Measurements from ENCODE around the gene ZNF429. TPM values are rescaled to one million over a fixed set of nuclear protein-coding genes. Genes with fewer than 3 reads are reported as not detected.
"Not testable (repeated sequence)": the region's sequence is repeated elsewhere in the genome, so short reads cannot be mapped to it uniquely, and the experiment has no call there.

Gene ZNF429
- total RNA-seq, 2 donors from 2014 or later = 7.2 to 9.8 TPM

DNA sequence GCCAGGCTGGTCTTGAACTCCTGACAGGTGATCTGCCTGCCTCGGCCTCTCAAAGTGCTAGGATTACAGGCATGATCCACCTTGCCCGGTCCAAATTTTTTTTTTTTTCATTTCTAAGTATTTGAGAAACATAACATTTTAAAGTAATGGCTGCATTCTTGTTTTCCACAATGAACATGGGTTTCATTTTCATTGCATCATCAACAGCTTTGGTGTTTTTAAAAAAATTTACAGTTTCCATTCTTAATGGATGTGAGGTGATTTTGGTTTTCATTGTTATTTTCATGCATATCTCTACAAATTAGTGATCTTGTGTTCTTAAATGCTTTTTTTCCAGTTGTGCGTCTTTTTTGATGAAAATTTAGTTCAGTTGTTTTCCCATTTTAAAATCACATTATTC, 27.5 kb downstream of the ZNF429 start:
- Histone ChIP-seq H3K27ac (no peak overlapping the region), H3K27me3 (no peaks in the 10 kb centered on the region), H3K4me1 (no peaks in the 10 kb centered on the region), H3K9me3 (peaks cover 19 to 42% of the 10 kb centered on the region in 2 donors), H3K4me3 (no peak overlapping the region), H3K36me3 (peaks cover 37% of the 10 kb centered on the region)
- DNase-seq (ENCODE audit: low spot score) = no peak
- TF ChIP-seq, protein P1, sequence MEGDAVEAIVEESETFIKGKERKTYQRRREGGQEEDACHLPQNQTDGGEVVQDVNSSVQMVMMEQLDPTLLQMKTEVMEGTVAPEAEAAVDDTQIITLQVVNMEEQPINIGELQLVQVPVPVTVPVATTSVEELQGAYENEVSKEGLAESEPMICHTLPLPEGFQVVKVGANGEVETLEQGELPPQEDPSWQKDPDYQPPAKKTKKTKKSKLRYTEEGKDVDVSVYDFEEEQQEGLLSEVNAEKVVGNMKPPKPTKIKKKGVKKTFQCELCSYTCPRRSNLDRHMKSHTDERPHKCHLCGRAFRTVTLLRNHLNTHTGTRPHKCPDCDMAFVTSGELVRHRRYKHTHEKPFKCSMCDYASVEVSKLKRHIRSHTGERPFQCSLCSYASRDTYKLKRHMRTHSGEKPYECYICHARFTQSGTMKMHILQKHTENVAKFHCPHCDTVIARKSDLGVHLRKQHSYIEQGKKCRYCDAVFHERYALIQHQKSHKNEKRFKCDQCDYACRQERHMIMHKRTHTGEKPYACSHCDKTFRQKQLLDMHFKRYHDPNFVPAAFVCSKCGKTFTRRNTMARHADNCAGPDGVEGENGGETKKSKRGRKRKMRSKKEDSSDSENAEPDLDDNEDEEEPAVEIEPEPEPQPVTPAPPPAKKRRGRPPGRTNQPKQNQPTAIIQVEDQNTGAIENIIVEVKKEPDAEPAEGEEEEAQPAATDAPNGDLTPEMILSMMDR (IDR thresholded peaks at IDR 0.05) = no peak

DNA sequence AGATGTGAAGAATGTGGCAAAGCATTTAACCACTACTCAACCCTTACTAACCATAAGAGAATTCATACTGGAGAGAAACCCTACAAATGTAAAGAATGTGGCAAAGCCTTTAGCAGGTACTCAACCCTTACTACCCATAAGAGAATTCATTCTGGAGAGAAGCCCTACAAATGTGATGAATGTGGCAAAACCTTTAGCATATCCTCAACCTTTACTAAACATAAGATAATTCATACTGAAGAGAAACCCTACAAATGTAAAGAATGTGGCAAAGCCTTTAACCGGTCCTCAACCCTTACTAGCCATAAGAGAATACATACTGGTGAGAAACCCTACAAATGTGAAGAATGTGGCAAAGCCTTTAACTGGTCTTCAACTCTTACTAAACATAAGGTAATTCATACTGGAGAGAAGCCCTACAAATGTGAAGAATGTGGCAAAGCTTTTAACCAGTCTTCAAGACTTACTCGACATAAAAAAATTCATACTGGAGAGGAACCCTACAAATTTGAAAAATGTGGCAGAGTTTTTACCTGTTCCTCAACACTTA, 31.4 kb downstream of the ZNF429 start:
- peaks cover 19 to 70% of the 10 kb centered on the region in 2 donors for H3K9me3 ChIP-seq
- not testable (repeated sequence) for H3K27ac ChIP-seq; DNase-seq (ENCODE audit: low spot score); H3K4me3 ChIP-seq; H3K27me3 ChIP-seq; H3K4me1 ChIP-seq
- H3K36me3 ChIP-seq = peaks cover 23% of the 10 kb centered on the region

DNA sequence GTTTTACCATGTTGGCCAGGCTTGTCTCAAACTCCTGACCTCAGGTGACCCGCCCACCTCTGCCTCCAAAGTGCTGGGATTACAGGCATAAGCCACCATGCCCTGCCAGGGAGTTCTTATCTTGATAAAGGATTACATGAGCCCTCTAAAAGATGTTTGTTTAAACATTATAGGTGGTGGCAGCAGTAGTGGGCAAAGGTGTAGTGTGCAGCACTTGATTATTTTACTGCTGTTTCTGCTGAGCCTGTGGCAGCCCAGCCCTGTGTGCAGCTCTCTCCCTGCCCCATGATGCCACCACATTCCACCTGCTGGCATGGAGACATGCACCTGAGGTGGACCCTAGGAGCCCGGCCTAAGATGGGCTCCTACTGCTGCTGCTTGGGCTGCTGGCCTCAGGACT, 54.0 kb downstream of the ZNF429 start:
- Histone ChIP-seq H3K27ac (no peak overlapping the region), H3K9me3 (no peaks in the 10 kb centered on the region), H3K27me3 (no peaks in the 10 kb centered on the region), H3K4me1 (no peaks in the 10 kb centered on the region), H3K36me3 (no peaks in the 10 kb centered on the region), H3K4me3 (no peak overlapping the region)
- DNase-seq (ENCODE audit: low spot score) = no peak
- TF ChIP-seq, protein P1 (IDR thresholded peaks at IDR 0.05) = no peak

DNA sequence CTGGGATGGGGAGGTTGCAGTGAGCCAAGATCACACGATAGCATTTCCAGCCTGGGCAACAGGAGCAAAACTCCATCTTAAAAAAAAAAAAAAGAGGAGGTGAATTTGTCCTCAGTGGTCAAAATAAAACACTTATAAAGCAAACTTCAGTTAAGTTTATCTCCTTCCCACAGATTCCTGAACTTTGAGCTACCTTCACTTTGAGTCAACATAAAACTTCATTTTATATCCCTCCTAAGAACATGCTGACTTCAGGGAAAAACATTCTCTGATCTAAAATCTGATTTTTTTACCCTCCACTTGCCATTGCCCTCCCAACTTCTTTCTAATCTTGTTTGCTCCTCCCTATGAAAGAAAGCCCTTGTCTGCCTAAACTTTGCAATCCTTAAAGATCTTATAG, 59.0 kb downstream of the ZNF429 start:
- Histone ChIP-seq H3K36me3 (no peaks in the 10 kb centered on the region), H3K9me3 (no peaks in the 10 kb centered on the region), H3K4me1 (no peaks in the 10 kb centered on the region), H3K4me3 (no peak overlapping the region), H3K27me3 (no peaks in the 10 kb centered on the region), H3K27ac (no peak overlapping the region)
- DNase-seq (ENCODE audit: low spot score) = no peak
- TF ChIP-seq, protein P1 (IDR thresholded peaks at IDR 0.05) = no peak

DNA sequence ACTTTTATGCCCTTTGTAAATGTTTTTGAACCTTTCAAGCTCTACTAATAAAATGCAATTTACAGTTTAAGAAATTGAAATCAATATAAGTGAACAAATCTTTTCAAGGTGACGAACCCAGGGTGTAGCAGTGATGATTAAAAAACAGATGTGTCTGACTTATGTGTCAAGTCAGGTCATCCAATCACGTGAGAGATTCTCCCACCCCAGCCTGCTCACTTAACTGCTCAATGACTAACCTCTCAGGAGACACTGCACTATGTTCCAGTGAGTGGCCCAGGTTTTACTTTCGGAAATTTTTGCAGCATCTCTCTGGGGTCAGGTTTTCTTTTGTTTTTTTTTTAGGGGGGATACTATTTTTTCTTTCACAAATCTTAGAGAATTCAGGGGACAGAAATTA, 60.7 kb downstream of the ZNF429 start:
- no peaks in the 10 kb centered on the region for H3K27me3 ChIP-seq
- no peak for DNase-seq (ENCODE audit: low spot score)
- H3K4me3 ChIP-seq = no peak overlapping the region
- H3K9me3 ChIP-seq = peaks cover 0 to under 1% of the 10 kb centered on the region in 2 donors
- H3K27ac ChIP-seq = no peak overlapping the region
- no peaks in the 10 kb centered on the region for H3K36me3 ChIP-seq
- peaks cover 0 to 4% of the 10 kb centered on the region in 2 donors for H3K4me1 ChIP-seq
- TF ChIP-seq, protein P1 (IDR thresholded peaks at IDR 0.05) = no peak

DNA sequence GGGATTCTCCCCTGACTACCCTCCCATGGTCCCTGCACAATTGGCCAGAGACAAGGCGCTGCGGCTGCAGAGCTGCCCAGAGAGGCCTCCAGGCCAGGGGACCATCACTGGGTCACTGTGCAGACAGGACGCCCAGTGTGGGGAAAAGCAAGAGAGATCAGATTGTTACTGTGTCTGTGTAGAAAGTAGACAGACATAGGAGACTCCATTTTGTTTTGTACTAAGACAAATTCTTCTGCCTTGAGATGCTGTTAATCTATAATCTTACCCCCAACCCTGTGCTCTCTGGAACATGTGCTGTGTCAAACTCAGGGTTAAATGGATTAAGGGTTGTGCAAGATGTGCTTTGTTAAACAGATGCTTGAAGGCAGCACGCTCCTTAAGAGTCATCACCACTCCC, 62.4 kb downstream of the ZNF429 start:
- not testable (repeated sequence) for H3K27ac ChIP-seq; H3K4me3 ChIP-seq; H3K36me3 ChIP-seq; H3K4me1 ChIP-seq; H3K9me3 ChIP-seq; H3K27me3 ChIP-seq; DNase-seq (ENCODE audit: low spot score)

DNA sequence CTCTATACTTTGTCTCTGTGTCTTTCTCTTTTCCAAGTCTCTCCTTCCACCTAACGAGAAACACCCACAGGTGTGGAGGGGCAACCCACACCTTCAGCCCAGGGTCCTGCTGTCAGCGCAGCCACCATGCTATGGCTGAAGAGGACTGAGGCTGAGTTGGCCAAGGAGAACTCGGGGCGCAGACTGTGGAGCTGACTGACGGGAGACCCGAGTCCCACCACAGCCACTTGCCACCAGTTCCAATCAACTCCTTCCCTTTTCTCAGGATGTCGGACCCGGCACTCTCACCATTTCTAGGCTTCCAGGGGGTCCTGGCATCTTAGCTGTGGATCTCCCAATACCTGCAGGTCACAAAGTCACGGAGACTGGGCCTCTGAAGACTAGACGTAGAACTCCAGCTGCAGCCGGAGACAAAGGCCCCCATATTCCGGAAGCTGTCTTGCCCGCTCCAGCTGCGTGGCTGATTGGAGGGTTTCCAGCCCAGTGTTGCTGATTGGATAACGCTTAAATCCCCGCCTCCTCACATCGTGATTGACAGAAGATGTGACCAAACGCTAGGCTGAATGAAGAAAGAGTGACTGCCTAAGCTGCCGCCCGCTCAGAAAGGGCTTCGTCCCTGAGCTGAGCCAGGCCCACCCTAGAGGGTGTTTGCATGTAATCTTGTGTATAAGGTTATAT, 63.6 kb downstream of the ZNF429 start:
- Histone ChIP-seq H3K4me3 (peak overlapping the region; percentile 37 to 66), H3K27ac (peak overlapping the region; percentile 23 to 84), H3K27me3 (no peaks in the 10 kb centered on the region), H3K4me1 (peaks cover 0 to 4% of the 10 kb centered on the region in 2 donors), H3K36me3 (no peaks in the 10 kb centered on the region), H3K9me3 (peaks cover 0 to 6% of the 10 kb centered on the region in 2 donors)
- TF ChIP-seq, protein P1 (IDR thresholded peaks at IDR 0.05) = no peak
- DNase-seq (ENCODE audit: low spot score) = peak; percentile 88
